ENCODE data around the gene PRR20G.

DNA sequence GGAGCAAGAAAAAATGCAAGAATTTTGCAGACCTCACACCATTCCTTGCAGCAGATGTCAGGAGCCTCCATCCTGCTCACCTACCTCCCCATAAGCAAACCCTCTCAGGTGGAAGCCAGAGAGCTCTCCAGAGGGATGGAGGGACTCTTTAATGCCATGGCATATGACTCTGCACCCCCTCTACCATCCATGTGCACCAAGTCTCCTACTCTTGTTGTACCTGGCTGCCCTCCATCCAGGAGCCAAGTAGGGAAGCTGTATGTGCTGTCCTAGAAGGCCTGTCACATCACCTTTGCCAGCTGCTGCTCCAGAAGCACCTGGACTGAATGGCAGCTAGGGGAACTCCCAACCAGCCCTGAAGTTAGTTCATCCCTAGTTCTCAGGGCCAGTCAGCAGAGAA, 38.5 kb upstream of the PRR20G start:
- TF ChIP-seq, protein P1, sequence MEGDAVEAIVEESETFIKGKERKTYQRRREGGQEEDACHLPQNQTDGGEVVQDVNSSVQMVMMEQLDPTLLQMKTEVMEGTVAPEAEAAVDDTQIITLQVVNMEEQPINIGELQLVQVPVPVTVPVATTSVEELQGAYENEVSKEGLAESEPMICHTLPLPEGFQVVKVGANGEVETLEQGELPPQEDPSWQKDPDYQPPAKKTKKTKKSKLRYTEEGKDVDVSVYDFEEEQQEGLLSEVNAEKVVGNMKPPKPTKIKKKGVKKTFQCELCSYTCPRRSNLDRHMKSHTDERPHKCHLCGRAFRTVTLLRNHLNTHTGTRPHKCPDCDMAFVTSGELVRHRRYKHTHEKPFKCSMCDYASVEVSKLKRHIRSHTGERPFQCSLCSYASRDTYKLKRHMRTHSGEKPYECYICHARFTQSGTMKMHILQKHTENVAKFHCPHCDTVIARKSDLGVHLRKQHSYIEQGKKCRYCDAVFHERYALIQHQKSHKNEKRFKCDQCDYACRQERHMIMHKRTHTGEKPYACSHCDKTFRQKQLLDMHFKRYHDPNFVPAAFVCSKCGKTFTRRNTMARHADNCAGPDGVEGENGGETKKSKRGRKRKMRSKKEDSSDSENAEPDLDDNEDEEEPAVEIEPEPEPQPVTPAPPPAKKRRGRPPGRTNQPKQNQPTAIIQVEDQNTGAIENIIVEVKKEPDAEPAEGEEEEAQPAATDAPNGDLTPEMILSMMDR (IDR thresholded peaks at IDR 0.05) = no peak
- no peak for TF ChIP-seq POLR2A (IDR thresholded peaks at IDR 0.05)
